SK-N-MC (cell line): ENCODE results near the gene PIK3R4.

Source experiments
- EZH2 ChIP-seq: fragments of 200-600 bp; sonication (generic); IDR thresholded peaks from one replicate; pipeline ENCODE4 v1.6.1; 2017; ENCODE audit warnings: antibody characterized with exemption
- FOXP2 ChIP-seq: optimal IDR thresholded peaks from 2 replicates; pipeline ENCODE3; 2011; ENCODE audit warnings: mild to moderate bottlenecking, moderate library complexity; ENCODE audit not compliant: insufficient read depth; ENCODE audit errors: extremely low read length, control extremely low read depth
- POLR2AphosphoS5 ChIP-seq: IDR thresholded peaks from 2 replicates; pipeline ENCODE4 v1.6.1; 2012; ENCODE audit warnings: mild to moderate bottlenecking, low read depth, low read length, borderline replicate concordance

DNA sequence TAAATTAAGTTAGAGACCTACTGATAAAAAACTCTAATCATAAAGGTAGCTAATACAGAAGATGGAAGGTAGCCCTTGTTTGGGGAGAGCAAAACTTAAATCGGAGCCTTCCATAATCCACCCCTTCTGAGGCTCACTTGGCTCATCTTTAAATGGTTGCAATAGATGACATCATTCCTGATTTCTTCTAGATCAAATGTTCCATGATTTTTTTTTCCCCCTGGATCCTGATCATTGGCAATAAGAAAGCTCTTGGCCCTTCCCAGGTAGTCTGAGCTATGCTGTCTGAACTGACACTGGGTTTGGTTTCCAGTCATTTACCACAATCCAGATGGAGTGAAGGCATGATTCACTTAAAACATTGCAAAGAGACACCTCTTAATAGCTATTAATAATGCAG is 92.5 kb downstream of the PIK3R4 start:
- TF ChIP-seq EZH2 (no peak), POLR2AphosphoS5 (no peak), FOXP2 (no peak)
